ENCODE data around the gene DLG2. TPM values are rescaled to one million over a fixed set of nuclear protein-coding genes. Genes with fewer than 3 reads are reported as not detected.

Gene DLG2
- total and polyA plus RNA-seq, 2 of the 4 experiments (the other 2 are of a cell fraction): 0.31 to 0.36 TPM

- Histone ChIP-seq H3K9ac (ENCODE audit: low read depth, low read length) (no peak overlapping the region), H3K79me1 (ENCODE audit: low read depth in 1 of 2, low read length in 2 of 2) (no peaks in the 10 kb centered on the region), H3K4me1 (ENCODE audit: control insufficient read depth, insufficient read depth, low read length) (no peaks in the 10 kb centered on the region), H2BK120ac (ENCODE audit: low read depth, low read length) (no peak overlapping the region), H3K9me3 (ENCODE audit: control insufficient read depth, insufficient read depth, low read length) (no peaks in the 10 kb centered on the region), H2AFZ (replicated peaks; ENCODE audit: low read length, poor library complexity) (no peak overlapping the region), H2BK15ac (ENCODE audit: low read depth, low read length) (no peak overlapping the region), H3K4ac (ENCODE audit: low read depth, low read length) (no peak overlapping the region), H3K27me3 (ENCODE audit: control insufficient read depth, insufficient read depth, low read length) (no peaks in the 10 kb centered on the region), H2BK5ac (ENCODE audit: low read depth, low read length, poor library complexity, severe bottlenecking) (no peak overlapping the region), H3K27ac (ENCODE audit: insufficient read depth, low read length) (no peak overlapping the region), H3K4me2 (ENCODE audit: low read depth, low read length) (no peak overlapping the region), H4K5ac (ENCODE audit: low read depth, low read length) (no peak overlapping the region), H2AK9ac (replicated peaks; ENCODE audit: low read depth, low read length, poor library complexity) (no peak overlapping the region), H3K18ac (ENCODE audit: low read depth, low read length) (no peak overlapping the region), H3K4me3 (ENCODE audit: insufficient read depth, low read depth, low read length) (no peak overlapping the region), H3K36me3 (ENCODE audit: control insufficient read depth, insufficient read depth, low read length) (no peaks in the 10 kb centered on the region), H4K20me1 (ENCODE audit: insufficient read depth, low read length) (no peaks in the 10 kb centered on the region), H4K91ac (ENCODE audit: insufficient read depth, low read depth, low read length) (no peak overlapping the region), H3K23ac (ENCODE audit: low read depth, low read length) (no peak overlapping the region), H3K56ac (ENCODE audit: extremely low read depth, insufficient read depth, low read length) (no peak overlapping the region), H3K9me1 (ENCODE audit: insufficient read depth, low read length) (no peaks in the 10 kb centered on the region), H4K8ac (ENCODE audit: low read depth in 2 of 2, low read length in 2 of 2) (no peak overlapping the region), H2BK20ac (ENCODE audit: low read depth, low read length) (no peak overlapping the region), H2AK5ac (ENCODE audit: low read depth, low read length) (no peak overlapping the region), H3K14ac (replicated peaks; ENCODE audit: low read depth, low read length) (no peak overlapping the region)
- in situ Hi-C loops (cut with MboI; ENCODE audit: low sequenced_read_pairs): no loop called here
- no TSS peak for BruUV-seq (replicated peaks)
- dilution Hi-C loops (cut with HindIII; ENCODE audit: low sequenced_read_pairs, unreplicated experiment): no loop called here
- CTCF ChIA-PET: no interaction called here
- intact Hi-C loops (cut with micrococcal nuclease): no loop called here
- POLR2A ChIA-PET (ENCODE audit: unreplicated experiment): no interaction called here
- DNase-seq: no peak
- TF ChIP-seq POLR2A (IDR thresholded peaks at IDR 0.05; ENCODE audit: low read depth, low read length): no peak
- ATAC-seq (ENCODE audit: low read depth): no peak
- 78% methylated on average over 5 of the region's 8 CpGs; no CpG with 5 or more reads in 1 of the 2 experiments for WGBS, 2 experiments (ENCODE audit: extremely low coverage in 2 of 2, insufficient read length in 1 of 2)
Measured at GRCh38 chr11:84795698-84796097, 831.4 kb downstream of the DLG2 start.

All from IMR-90 (cell line).